Measurements from ENCODE around the gene CLEC20A.

- no peak for TF ChIP-seq CTCF (conservative IDR thresholded peaks at IDR 0.05)
- no peak for TF ChIP-seq EZH2 (IDR thresholded peaks at IDR 0.05; ENCODE audit: low read depth)
These were observed 24.0 kb upstream of the CLEC20A start for GRCh38 chr1:178520803-178521202.
